Neural progenitor cell (in vitro differentiated cells): Measurements from ENCODE around the gene TBX10. TPM values are rescaled to one million over a fixed set of nuclear protein-coding genes. Genes with fewer than 3 reads are reported as not detected.

ENCODE experiments used
- DNase-seq: peaks from one replicate; pipeline ENCODE4 v3.0.0-alpha.2; 2016; ENCODE audit warnings: low spot score
- H2AFZ ChIP-seq: fragments of 200-600 bp; sonication (generic); replicated peaks from 2 replicates; pipeline ENCODE4 v1.6.1; 2016; ENCODE audit warnings: antibody characterized with exemption
- H3F3A ChIP-seq: fragments of 200-600 bp; sonication (generic); 2 replicates; pipeline ENCODE4 v1.6.1; 2016; ENCODE audit warnings: antibody characterized with exemption, low read depth
- H3K27ac ChIP-seq: fragments of 200-600 bp; sonication (generic); 2 replicates; pipeline ENCODE4 v1.5.1; 2016; ENCODE audit warnings: mild to moderate bottlenecking
- H3K27me3 ChIP-seq: fragments of 200-600 bp; sonication (generic); 2 replicates; pipeline ENCODE4 v1.6.1; 2016; ENCODE audit warnings: mild to moderate bottlenecking, moderate library complexity
- H3K36me3 ChIP-seq: fragments of 200-600 bp; sonication (generic); 2 replicates; pipeline ENCODE4 v1.5.1; 2016
- H3K4me1 ChIP-seq: fragments of 200-600 bp; sonication (generic); 2 replicates; pipeline ENCODE4 v1.6.1; 2016; ENCODE audit warnings: mixed run types
- H3K4me2 ChIP-seq: fragments of 200-600 bp; sonication (generic); 2 replicates; pipeline ENCODE4 v1.6.1; 2016
- H3K4me3 ChIP-seq: fragments of 200-600 bp; sonication (generic); 2 replicates; pipeline ENCODE4 v1.5.1; 2016
- H3K79me2 ChIP-seq: fragments of 200-600 bp; sonication (generic); 2 replicates; pipeline ENCODE4 v1.6.1; 2016; ENCODE audit warnings: low read depth
- H3K9ac ChIP-seq: fragments of 200-600 bp; sonication (generic); 2 replicates; pipeline ENCODE4 v1.6.1; 2016
- H3K9me3 ChIP-seq: fragments of 200-600 bp; sonication (generic); 2 replicates; pipeline ENCODE4 v1.5.1; 2016; ENCODE audit warnings: low read depth
- H4K20me1 ChIP-seq: fragments of 200-600 bp; sonication (generic); 2 replicates; pipeline ENCODE4 v1.6.1; 2016; ENCODE audit warnings: low read depth
- H3K27ac Mint-ChIP-seq: 3 replicates; pipeline ENCODE4 v1.8.0; 2021; ENCODE audit warnings: mixed read lengths
- H3K27me3 Mint-ChIP-seq: 2 replicates; pipeline ENCODE4 v1.8.0; 2022; ENCODE audit warnings: low read depth, mild to moderate bottlenecking, inconsistent platforms, moderate library complexity, mixed read lengths; ENCODE audit not compliant: insufficient read depth
- H3K36me3 Mint-ChIP-seq: 3 replicates; pipeline ENCODE4 v1.8.0; 2021; ENCODE audit warnings: mixed read lengths
- H3K4me1 Mint-ChIP-seq: 3 replicates; pipeline ENCODE4 v1.8.0; 2021; ENCODE audit warnings: mixed read lengths
- H3K4me3 Mint-ChIP-seq: 3 replicates; pipeline ENCODE4 v1.8.0; 2021; ENCODE audit warnings: mild to moderate bottlenecking, moderate library complexity, mixed read lengths
- H3K9me3 Mint-ChIP-seq: 3 replicates; pipeline ENCODE4 v1.8.0; 2020; ENCODE audit warnings: mixed read lengths
- EZH2 ChIP-seq: fragments of 200-600 bp; sonication (generic); IDR thresholded peaks from 2 replicates; pipeline ENCODE4 v1.6.1; 2017; ENCODE audit warnings: antibody characterized with exemption, mild to moderate bottlenecking, moderate library complexity
- EZH2phosphoT487 ChIP-seq: fragments of 200-600 bp; sonication (generic); IDR thresholded peaks from 2 replicates; pipeline ENCODE4 v1.6.1; 2017; ENCODE audit warnings: antibody characterized with exemption
- total RNA-seq: library from RNA; depleted of rRNA; stranded (reverse); fragments of >200 nt; gene quantifications from 2 replicates; pipeline ENCODE4 v1.2.3, GENCODE V29; 2015; ENCODE audit warnings: low replicate concordance
- TF ChIP-seq, protein P1 (sequence below): fragments of 200-600 bp; sonication (generic); IDR thresholded peaks from 2 replicates; pipeline ENCODE4 v1.5.1; 2017; ENCODE audit warnings: antibody characterized with exemption, mild to moderate bottlenecking

The TBX10 gene
- total RNA-seq, 1 donor from 2014 or later = not detected

DNA sequence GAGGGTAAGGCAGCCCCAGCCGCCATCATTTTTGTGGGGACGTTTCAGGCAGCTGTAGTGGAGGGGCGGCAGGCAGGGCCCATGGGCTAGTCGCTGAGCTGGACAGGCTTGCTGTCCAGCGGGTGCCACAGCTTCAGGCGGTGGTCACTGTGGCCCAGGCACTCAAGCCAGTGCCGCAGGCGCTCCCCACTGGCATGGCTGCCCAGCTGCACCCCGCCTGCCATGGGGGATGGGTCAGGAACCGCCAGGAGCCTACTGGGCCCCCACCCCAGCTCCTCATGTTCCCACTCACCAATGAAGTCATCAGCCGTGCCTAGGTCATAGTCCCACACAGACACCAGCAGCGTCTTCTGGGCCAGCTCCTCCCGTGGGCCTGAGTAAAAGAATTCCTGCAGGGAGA, 26.8 kb downstream of the TBX10 start:
- Histone ChIP-seq H3K9me3 (no peaks in the 10 kb centered on the region), H3K79me2 (peaks cover under 1% of the 10 kb centered on the region), H3K4me1 (peaks cover 22% of the 10 kb centered on the region), H3K27ac (no peak overlapping the region), H3K36me3 (no peaks in the 10 kb centered on the region), H3K9ac (no peak overlapping the region), H3F3A (peaks cover 3% of the 10 kb centered on the region), H3K27me3 (no peaks in the 10 kb centered on the region), H4K20me1 (no peaks in the 10 kb centered on the region), H3K4me2 (no peak overlapping the region), H2AFZ (no peak overlapping the region), H3K4me3 (no peak overlapping the region)
- TF ChIP-seq EZH2 (no peak), EZH2phosphoT487 (no peak)
- TF ChIP-seq, protein P1, sequence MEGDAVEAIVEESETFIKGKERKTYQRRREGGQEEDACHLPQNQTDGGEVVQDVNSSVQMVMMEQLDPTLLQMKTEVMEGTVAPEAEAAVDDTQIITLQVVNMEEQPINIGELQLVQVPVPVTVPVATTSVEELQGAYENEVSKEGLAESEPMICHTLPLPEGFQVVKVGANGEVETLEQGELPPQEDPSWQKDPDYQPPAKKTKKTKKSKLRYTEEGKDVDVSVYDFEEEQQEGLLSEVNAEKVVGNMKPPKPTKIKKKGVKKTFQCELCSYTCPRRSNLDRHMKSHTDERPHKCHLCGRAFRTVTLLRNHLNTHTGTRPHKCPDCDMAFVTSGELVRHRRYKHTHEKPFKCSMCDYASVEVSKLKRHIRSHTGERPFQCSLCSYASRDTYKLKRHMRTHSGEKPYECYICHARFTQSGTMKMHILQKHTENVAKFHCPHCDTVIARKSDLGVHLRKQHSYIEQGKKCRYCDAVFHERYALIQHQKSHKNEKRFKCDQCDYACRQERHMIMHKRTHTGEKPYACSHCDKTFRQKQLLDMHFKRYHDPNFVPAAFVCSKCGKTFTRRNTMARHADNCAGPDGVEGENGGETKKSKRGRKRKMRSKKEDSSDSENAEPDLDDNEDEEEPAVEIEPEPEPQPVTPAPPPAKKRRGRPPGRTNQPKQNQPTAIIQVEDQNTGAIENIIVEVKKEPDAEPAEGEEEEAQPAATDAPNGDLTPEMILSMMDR = no peak
- no peaks in the 10 kb centered on the region for H3K9me3 Mint-ChIP-seq
- H3K27me3 Mint-ChIP-seq = peaks cover 7% of the 10 kb centered on the region
- no peak for DNase-seq
- peaks cover 5% of the 10 kb centered on the region for H3K36me3 Mint-ChIP-seq
- H3K27ac Mint-ChIP-seq = no peak overlapping the region
- H3K4me3 Mint-ChIP-seq = no peak overlapping the region
- peaks cover 18% of the 10 kb centered on the region for H3K4me1 Mint-ChIP-seq

DNA sequence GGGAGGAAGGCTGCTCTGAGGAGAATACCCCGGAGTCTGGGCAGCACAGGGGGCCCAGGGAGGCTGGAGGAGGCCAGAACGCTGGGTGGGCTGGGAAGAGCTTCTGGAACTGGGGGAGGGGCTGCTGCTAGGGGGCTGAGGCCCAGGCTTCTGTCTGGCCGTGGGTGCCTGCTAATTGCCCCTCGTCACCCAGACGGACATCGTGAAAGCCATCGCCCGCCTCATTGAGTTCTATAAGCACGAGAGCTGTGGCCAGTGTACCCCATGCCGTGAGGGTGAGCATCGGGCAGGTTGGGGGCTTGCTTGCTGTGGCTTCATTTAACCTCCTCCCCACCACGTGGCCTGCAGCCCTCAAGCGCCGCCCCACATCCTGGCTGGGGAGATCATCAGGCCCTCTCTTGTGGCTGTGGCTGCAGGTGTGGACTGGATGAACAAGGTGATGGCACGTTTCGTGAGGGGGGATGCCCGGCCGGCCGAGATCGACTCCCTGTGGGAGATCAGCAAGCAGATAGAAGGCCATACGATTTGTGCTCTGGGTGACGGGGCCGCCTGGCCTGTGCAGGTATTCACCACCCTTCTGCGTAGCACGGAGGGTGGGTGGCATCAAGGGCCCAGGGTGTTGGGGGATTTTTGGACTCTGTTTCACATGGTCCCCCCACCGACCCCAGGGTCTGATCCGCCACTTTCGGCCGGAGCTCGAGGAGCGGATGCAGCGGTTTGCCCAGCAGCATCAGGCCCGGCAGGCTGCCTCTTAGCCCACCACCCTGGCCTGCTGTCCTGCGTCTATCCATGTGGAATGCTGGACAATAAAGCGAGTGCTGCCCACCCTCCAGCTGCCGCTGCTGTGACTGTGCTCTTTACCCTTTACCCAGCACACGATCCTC, 27.6 kb downstream of the TBX10 start:
- no peak overlapping the region for H2AFZ ChIP-seq

DNA sequence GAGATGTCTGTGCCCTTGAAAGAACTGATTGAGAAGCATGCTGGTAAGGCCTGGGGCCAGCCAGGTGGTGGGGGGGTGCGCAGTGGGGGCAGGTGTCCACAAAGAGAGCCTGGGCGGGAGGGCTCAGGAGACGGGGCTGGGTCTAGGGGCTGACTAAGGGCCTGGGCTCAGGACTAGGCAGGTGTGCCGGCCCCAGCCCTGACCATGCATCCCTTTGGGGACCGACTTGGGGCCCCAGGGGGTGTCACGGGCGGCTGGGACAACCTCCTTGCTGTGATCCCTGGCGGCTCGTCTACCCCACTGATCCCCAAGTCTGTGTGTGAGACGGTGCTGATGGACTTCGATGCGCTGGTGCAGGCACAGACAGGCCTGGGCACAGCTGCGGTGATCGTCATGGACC, 28.4 kb downstream of the TBX10 start:
- peaks cover 5% of the 10 kb centered on the region for H3F3A ChIP-seq
- peaks cover 10% of the 10 kb centered on the region for H3K4me1 ChIP-seq
- no peak for DNase-seq
- H3K36me3 ChIP-seq = no peaks in the 10 kb centered on the region
- peaks cover 7% of the 10 kb centered on the region for H3K27me3 Mint-ChIP-seq
- peaks cover 10% of the 10 kb centered on the region for H3K79me2 ChIP-seq
- H3K4me1 Mint-ChIP-seq = peaks cover 18% of the 10 kb centered on the region
- H3K36me3 Mint-ChIP-seq = peaks cover 5% of the 10 kb centered on the region
- no peak overlapping the region for H3K4me3 ChIP-seq
- no peaks in the 10 kb centered on the region for H3K9me3 Mint-ChIP-seq
- H4K20me1 ChIP-seq = no peaks in the 10 kb centered on the region
- H3K9ac ChIP-seq = no peak overlapping the region
- H2AFZ ChIP-seq = no peak overlapping the region
- no peak overlapping the region for H3K27ac Mint-ChIP-seq
- H3K4me3 Mint-ChIP-seq = no peak overlapping the region
- no peak overlapping the region for H3K27ac ChIP-seq
- TF ChIP-seq, protein P1 = no peak
- TF ChIP-seq EZH2phosphoT487 (no peak), EZH2 (no peak)
- no peaks in the 10 kb centered on the region for H3K9me3 ChIP-seq
- H3K4me2 ChIP-seq = no peak overlapping the region
- H3K27me3 ChIP-seq = peaks cover 2% of the 10 kb centered on the region

More for the DNA sequence above, 27.6 kb downstream of the TBX10 start:
- H3K36me3 Mint-ChIP-seq = peaks cover 5% of the 10 kb centered on the region
- peaks cover 7% of the 10 kb centered on the region for H3K27me3 Mint-ChIP-seq
- H3K27me3 ChIP-seq = no peaks in the 10 kb centered on the region
- no peaks in the 10 kb centered on the region for H3K9me3 Mint-ChIP-seq
- peaks cover 17% of the 10 kb centered on the region for H3K4me1 Mint-ChIP-seq
- no peak overlapping the region for H3K4me2 ChIP-seq
- H4K20me1 ChIP-seq = no peaks in the 10 kb centered on the region
- peaks cover 14% of the 10 kb centered on the region for H3K4me1 ChIP-seq
- H3K79me2 ChIP-seq = peaks cover 9% of the 10 kb centered on the region
- no peak overlapping the region for H3K27ac Mint-ChIP-seq
- H3K4me3 ChIP-seq = no peak overlapping the region
- no peak for DNase-seq
- TF ChIP-seq EZH2phosphoT487 (no peak), EZH2 (no peak)
- TF ChIP-seq, protein P1 = no peak
- no peak overlapping the region for H3K27ac ChIP-seq
- H3K36me3 ChIP-seq = no peaks in the 10 kb centered on the region
- H3K9ac ChIP-seq = no peak overlapping the region
- peaks cover 3% of the 10 kb centered on the region for H3F3A ChIP-seq
- no peak overlapping the region for H3K4me3 Mint-ChIP-seq
- no peaks in the 10 kb centered on the region for H3K9me3 ChIP-seq
